ENCODE results near the gene TPD52L2.

DNA sequence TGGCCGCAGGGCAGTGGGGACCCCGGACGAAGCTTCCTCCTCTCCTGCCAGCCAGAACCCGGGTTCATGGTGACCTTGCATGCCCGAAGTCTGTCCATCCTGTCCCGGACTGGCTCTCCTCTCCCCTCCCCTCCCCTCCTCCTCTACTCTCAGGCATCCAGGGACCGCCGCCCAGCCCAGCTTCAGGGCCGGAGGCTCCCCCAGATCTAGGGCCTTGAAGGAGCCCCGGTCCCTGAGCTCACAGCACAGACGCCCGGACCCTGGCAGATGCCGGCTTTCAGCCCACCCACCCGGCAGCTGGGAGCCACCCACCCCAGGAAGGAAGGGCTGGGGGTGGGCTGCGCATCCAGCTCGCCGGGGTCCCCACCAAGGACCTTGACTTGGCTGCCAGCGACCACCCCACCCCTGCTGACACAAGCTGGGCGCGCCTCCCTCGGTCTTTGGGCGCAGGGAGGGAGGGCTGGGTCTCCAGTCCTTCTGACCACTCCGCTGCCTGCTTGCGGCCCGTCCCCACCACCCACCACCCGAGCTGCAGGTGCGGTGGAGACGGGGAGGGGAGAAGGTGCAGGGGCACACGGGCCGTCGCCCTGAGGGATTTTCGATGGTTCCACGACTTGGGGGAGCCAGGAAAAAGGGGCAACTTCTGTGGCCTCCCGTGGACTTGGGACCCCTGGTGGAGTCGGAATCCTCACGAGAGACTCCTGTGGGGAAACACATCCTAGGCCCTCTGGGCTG, 9.5 kb upstream of the TPD52L2 start:
- TF ChIP-seq CTCF (IDR thresholded peaks at IDR 0.05) (no peak), NPAS2 (CRISPR knock-in tag; IDR thresholded peaks at IDR 0.05; ENCODE audit: borderline replicate concordance) (no peak), MAFK (IDR thresholded peaks at IDR 0.05; ENCODE audit: partially characterized antibody) (no peak), SREBF2 (IDR thresholded peaks at IDR 0.05) (no peak), SMC3 (IDR thresholded peaks at IDR 0.05) (no peak)

Measured in A549 (cell line).